ENCODE results near the gene GID8. TPM values are rescaled to one million over a fixed set of nuclear protein-coding genes. Genes with fewer than 3 reads are reported as not detected.
A peak's percentile ranks its signal among the peaks of the same experiment; 100 is the strongest.

GID8 gene
- total and polyA plus RNA-seq, 2 of the 13 experiments (the other 11 are each of a cell fraction or from before 2014, with no cell fraction given) = 39.6 to 59.8 TPM

DNA sequence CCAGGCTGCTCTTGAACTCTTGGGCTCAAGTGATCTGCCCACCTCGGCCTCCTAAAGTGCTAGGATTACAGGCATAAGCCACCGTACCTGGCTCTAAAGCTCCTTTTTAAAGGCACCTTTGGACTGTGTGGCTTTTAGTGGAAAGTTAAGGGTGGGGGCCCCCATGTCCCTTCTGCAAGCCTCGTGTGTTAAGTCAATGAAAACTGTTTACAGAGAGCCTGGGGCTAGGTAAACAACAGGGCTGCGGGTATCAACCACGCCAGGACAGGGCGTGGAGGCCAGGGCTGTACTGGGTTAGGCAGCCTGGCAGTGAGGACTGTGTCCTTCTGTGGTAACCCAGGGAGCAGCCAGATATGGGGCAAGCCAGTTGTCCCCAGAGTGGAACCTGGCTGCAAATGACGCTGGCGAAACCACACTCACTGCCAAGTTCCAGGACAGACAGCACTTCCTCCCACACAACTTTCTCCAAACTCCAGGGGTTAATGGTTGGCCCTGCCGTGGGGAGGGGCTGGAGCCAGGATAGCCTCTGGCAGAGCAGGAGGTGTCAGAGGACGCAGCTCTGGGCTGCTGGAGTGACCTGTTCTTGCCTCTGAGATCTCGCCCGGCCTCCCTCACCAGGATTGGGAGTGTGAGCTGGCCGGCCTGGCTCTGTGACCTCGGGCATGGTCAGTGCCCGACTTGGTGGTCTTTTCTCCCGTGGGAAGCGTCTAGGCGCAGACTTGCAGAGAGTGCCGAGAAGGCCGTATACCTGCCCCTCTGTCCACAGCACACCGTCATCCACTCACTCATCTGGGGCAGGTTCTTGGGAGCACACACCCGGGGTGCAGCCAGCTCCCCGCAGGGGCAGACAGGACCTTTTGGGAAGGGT is 17.8 kb downstream of the GID8 start (continued):
- TF ChIP-seq, protein P1, sequence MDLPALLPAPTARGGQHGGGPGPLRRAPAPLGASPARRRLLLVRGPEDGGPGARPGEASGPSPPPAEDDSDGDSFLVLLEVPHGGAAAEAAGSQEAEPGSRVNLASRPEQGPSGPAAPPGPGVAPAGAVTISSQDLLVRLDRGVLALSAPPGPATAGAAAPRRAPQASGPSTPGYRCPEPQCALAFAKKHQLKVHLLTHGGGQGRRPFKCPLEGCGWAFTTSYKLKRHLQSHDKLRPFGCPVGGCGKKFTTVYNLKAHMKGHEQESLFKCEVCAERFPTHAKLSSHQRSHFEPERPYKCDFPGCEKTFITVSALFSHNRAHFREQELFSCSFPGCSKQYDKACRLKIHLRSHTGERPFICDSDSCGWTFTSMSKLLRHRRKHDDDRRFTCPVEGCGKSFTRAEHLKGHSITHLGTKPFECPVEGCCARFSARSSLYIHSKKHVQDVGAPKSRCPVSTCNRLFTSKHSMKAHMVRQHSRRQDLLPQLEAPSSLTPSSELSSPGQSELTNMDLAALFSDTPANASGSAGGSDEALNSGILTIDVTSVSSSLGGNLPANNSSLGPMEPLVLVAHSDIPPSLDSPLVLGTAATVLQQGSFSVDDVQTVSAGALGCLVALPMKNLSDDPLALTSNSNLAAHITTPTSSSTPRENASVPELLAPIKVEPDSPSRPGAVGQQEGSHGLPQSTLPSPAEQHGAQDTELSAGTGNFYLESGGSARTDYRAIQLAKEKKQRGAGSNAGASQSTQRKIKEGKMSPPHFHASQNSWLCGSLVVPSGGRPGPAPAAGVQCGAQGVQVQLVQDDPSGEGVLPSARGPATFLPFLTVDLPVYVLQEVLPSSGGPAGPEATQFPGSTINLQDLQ (CRISPR knock-in tag; IDR thresholded peaks at IDR 0.05) = peak; percentile 87; the same call in 1 of the 2 replicates
- TF ChIP-seq HOXA9 (CRISPR knock-in tag; IDR thresholded peaks at IDR 0.05; ENCODE audit: borderline replicate concordance) (peak; percentile 24; the same call in 1 of the 2 replicates), MIER2 (CRISPR knock-in tag; IDR thresholded peaks at IDR 0.05) (peak; percentile 87), ZNF678 (CRISPR knock-in tag; IDR thresholded peaks at IDR 0.05) (no peak), PRPF4 (IDR thresholded peaks at IDR 0.05; ENCODE audit: low read depth, low read length, poor library complexity, severe bottlenecking) (no peak), HOXA5 (CRISPR knock-in tag; IDR thresholded peaks at IDR 0.05) (peak; percentile 95), TEAD2 (CRISPR knock-in tag; IDR thresholded peaks at IDR 0.05) (no peak), NR2F2 (IDR thresholded peaks at IDR 0.05; ENCODE audit: borderline replicate concordance, low read depth) (peak; percentile 87), CEBPG (CRISPR knock-in tag; IDR thresholded peaks at IDR 0.05) (peak; percentile 76), KMT2B (CRISPR knock-in tag; IDR thresholded peaks at IDR 0.05) (peak; percentile 64), CHD2 (IDR thresholded peaks at IDR 0.05; ENCODE audit: low read depth, low read length) (peak; percentile 30; the same call in 1 of the 2 replicates), AHR (CRISPR knock-in tag; IDR thresholded peaks at IDR 0.05) (peak; percentile 69; the same call in 1 of the 2 replicates)
- TF ChIP-seq, protein P2, sequence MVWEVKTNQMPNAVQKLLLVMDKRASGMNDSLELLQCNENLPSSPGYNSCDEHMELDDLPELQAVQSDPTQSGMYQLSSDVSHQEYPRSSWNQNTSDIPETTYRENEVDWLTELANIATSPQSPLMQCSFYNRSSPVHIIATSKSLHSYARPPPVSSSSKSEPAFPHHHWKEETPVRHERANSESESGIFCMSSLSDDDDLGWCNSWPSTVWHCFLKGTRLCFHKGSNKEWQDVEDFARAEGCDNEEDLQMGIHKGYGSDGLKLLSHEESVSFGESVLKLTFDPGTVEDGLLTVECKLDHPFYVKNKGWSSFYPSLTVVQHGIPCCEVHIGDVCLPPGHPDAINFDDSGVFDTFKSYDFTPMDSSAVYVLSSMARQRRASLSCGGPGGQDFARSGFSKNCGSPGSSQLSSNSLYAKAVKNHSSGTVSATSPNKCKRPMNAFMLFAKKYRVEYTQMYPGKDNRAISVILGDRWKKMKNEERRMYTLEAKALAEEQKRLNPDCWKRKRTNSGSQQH (CRISPR knock-in tag; IDR thresholded peaks at IDR 0.05; ENCODE audit: low read depth) = peak; percentile 96
- TF ChIP-seq, protein P3, sequence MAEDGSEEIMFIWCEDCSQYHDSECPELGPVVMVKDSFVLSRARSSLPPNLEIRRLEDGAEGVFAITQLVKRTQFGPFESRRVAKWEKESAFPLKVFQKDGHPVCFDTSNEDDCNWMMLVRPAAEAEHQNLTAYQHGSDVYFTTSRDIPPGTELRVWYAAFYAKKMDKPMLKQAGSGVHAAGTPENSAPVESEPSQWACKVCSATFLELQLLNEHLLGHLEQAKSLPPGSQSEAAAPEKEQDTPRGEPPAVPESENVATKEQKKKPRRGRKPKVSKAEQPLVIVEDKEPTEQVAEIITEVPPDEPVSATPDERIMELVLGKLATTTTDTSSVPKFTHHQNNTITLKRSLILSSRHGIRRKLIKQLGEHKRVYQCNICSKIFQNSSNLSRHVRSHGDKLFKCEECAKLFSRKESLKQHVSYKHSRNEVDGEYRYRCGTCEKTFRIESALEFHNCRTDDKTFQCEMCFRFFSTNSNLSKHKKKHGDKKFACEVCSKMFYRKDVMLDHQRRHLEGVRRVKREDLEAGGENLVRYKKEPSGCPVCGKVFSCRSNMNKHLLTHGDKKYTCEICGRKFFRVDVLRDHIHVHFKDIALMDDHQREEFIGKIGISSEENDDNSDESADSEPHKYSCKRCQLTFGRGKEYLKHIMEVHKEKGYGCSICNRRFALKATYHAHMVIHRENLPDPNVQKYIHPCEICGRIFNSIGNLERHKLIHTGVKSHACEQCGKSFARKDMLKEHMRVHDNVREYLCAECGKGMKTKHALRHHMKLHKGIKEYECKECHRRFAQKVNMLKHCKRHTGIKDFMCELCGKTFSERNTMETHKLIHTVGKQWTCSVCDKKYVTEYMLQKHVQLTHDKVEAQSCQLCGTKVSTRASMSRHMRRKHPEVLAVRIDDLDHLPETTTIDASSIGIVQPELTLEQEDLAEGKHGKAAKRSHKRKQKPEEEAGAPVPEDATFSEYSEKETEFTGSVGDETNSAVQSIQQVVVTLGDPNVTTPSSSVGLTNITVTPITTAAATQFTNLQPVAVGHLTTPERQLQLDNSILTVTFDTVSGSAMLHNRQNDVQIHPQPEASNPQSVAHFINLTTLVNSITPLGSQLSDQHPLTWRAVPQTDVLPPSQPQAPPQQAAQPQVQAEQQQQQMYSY (CRISPR knock-in tag; IDR thresholded peaks at IDR 0.05) = peak; percentile 66; the same call in 1 of the 2 replicates
- TF ChIP-seq, protein P4, sequence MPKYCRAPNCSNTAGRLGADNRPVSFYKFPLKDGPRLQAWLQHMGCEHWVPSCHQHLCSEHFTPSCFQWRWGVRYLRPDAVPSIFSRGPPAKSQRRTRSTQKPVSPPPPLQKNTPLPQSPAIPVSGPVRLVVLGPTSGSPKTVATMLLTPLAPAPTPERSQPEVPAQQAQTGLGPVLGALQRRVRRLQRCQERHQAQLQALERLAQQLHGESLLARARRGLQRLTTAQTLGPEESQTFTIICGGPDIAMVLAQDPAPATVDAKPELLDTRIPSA (CRISPR knock-in tag; IDR thresholded peaks at IDR 0.05; ENCODE audit: borderline replicate concordance) = no peak
